ENCODE measurements around the gene INHA. TPM values are rescaled to one million over a fixed set of nuclear protein-coding genes. Genes with fewer than 3 reads are reported as not detected.

Gene INHA
- total RNA-seq, 4 donors from 2014 or later = 0.58 to 1.4 (median 0.84) TPM; not detected in 1

DNA sequence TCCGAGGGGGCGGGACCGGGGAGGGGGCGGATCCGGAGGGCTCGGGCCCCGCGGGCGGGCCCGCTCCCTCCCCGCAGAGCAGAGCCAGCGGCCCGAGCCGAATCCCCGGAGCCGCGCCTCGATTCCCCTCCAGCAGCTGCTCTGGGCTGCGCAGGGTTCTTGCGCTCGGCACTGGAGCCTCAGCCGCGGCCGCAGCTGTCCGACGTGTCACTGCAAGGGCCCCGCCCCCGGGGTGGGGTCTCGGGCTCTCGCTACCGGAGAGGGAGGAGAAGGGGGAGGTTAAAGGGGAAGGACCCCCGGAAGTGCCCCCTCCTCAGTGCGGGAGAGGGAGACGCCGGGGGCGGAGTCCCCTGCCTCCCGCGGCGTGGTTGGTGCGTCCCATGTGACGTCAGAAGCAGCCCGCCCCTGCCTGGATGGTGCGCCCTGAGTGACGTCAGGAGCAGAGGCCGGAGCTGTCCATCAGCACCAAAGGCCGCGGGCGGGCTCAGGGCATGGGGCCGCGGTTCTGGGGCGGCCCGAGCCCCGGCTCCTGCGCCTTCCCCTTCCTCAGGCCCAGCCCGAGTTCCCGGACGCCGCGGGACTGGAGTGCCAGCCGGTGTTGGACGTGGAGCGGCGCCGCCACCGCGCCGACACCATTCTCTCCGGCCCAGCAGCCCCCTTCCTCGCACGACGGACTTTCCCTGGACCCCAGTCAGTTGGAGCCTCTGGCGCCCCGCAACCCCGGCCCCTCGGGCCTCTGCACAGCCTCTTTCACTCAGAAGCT is 28.3 kb upstream of the INHA start, which contains the start of the genes CHPF and TMEM198:
TSS of gene CHPF (minus strand) at position 214 of the 763 bp plus-strand sequence. CDS start 271 bp downstream, outside the sequence.
TSS of gene TMEM198 (plus strand) at position 433 of the 763 bp plus-strand sequence. CDS start 700 bp downstream, outside the sequence.
- 1% methylated on average over 18 to 60 of the region's 75 CpGs for WGBS, 2 donors
- DNase-seq (ENCODE audit: low spot score in 2 of 2) = peak; percentile 98 to 100
- H3K4me3 ChIP-seq (ENCODE audit: low read depth, poor library complexity, severe bottlenecking) = peak within 1 kb of the TSS; percentile 41
- intact Hi-C loops (cut with DNase I; ENCODE audit: low total_unique reads) = loop anchor here (5.0 kb wide), 1 partner anchor 144 kb away; no protein-coding TSS in a partner anchor
- TF ChIP-seq, protein P1, sequence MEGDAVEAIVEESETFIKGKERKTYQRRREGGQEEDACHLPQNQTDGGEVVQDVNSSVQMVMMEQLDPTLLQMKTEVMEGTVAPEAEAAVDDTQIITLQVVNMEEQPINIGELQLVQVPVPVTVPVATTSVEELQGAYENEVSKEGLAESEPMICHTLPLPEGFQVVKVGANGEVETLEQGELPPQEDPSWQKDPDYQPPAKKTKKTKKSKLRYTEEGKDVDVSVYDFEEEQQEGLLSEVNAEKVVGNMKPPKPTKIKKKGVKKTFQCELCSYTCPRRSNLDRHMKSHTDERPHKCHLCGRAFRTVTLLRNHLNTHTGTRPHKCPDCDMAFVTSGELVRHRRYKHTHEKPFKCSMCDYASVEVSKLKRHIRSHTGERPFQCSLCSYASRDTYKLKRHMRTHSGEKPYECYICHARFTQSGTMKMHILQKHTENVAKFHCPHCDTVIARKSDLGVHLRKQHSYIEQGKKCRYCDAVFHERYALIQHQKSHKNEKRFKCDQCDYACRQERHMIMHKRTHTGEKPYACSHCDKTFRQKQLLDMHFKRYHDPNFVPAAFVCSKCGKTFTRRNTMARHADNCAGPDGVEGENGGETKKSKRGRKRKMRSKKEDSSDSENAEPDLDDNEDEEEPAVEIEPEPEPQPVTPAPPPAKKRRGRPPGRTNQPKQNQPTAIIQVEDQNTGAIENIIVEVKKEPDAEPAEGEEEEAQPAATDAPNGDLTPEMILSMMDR (IDR thresholded peaks at IDR 0.05) = no peak
- no peak for TF ChIP-seq POLR2A (IDR thresholded peaks at IDR 0.05)

DNA sequence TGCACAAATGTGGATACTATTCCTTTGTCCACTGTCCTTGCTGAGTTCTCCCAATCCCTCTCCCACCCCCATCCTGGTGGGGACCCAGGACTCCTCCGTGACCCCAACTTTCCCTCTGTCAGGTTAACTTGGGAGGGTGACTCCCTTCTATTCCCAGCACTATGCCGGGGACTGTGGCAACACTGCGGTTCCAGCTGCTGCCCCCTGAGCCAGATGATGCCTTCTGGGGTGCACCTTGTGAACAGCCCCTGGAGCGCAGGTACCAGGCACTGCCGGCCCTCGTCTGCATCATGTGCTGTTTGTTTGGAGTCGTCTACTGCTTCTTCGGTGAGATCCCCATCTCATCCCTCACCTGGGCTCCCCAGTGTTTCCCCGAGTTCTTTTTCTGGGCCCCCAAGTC is 27.5 kb upstream of the INHA start:
- no peak overlapping the region for H3K4me3 ChIP-seq (ENCODE audit: low read depth, poor library complexity, severe bottlenecking)
- WGBS, 2 donors = 44 to 52% methylated on average over 9 of the region's 9 CpGs
- no peak for TF ChIP-seq POLR2A (IDR thresholded peaks at IDR 0.05)
- TF ChIP-seq, protein P1 (IDR thresholded peaks at IDR 0.05) = no peak
- no peak for DNase-seq (ENCODE audit: low spot score in 2 of 2)
- intact Hi-C loops (cut with DNase I; ENCODE audit: low total_unique reads) = loop anchor here (5.0 kb wide), 1 partner anchor 143 kb away; no protein-coding TSS in a partner anchor

DNA sequence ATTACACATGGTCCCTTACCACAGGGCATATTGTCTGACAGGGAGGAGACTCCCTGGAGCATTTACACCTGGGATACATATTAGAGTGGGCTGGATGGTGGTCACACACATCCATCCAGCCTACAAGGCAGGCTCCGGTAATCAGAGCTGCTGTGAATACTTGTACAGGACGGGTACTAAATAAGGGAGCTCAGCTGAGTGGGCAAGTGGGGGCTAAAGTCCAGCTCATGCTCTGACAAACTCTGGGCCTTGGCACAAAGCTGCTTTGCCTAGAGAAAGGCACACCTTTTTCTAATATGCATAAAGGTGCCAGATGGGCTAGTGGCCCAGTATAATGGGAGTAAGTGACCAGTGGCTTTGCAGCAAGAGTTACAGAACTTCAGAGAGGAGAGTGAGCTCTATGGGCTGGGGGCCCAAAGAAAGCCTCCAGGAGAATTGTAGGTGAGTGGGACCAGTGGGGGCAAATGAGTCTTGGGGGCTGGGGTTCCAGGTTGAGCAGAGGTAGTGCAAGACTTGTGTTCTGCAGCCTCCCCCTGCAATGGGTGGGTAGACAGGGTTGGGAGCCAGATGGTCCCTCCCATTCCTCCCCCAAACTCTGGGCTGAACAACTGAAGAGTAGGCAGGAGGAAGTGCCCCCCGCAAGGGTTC is 26.7 kb upstream of the INHA start:
- intact Hi-C loops (cut with DNase I; ENCODE audit: low total_unique reads) = no loop called here
- H3K4me3 ChIP-seq (ENCODE audit: low read depth, poor library complexity, severe bottlenecking) = no peak overlapping the region
- no peak for TF ChIP-seq POLR2A (IDR thresholded peaks at IDR 0.05)
- TF ChIP-seq, protein P1 (IDR thresholded peaks at IDR 0.05) = no peak
- no peak for DNase-seq (ENCODE audit: low spot score in 2 of 2)
- 77 to 80% methylated on average over 3 of the region's 3 CpGs for WGBS, 2 donors

DNA sequence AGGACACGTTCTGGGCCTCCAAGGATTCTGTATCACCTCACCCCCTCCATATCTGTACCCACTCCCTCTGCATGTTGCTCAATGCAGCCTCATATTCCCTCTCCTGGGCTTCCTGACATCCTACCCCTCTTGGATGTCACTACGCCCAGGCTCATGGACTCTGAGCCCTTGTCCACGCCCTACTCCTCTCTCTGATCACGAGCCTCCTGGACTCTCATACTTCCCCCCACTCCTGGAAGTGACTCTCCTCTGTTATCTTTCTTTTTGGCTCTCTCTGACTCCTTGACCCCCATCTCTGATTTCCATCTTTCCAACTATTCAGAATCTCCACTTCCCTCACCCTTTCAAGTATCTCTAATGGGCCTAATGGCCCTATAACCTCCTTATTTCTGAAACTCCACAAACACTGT is 26.2 kb upstream of the INHA start:
- intact Hi-C loops (cut with DNase I; ENCODE audit: low total_unique reads) = no loop called here

DNA sequence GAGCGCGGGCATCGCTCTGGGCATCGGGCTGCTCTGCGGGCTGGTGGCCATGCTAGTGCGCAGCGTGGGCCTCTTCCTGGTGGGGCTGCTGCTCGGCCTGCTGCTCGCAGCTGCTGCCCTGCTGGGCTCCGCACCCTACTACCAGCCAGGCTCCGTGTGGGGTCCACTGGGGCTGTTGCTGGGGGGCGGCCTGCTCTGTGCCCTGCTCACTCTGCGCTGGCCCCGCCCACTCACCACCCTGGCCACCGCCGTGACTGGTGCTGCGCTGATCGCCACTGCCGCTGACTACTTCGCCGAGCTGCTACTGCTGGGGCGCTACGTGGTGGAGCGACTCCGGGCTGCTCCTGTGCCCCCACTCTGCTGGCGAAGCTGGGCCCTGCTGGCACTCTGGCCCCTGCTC is 24.5 kb upstream of the INHA start:
- H3K4me3 ChIP-seq (ENCODE audit: low read depth, poor library complexity, severe bottlenecking) = no peak overlapping the region
- no peak for TF ChIP-seq POLR2A (IDR thresholded peaks at IDR 0.05)
- TF ChIP-seq, protein P1 (IDR thresholded peaks at IDR 0.05) = no peak
- intact Hi-C loops (cut with DNase I; ENCODE audit: low total_unique reads) = no loop called here
- WGBS, 2 donors = 94 to 96% methylated on average over 17 to 26 of the region's 26 CpGs
- DNase-seq (ENCODE audit: low spot score in 2 of 2) = no peak

More for the DNA sequence above, 26.2 kb upstream of the INHA start:
- TF ChIP-seq, protein P1 (IDR thresholded peaks at IDR 0.05) = no peak
- no peak for TF ChIP-seq POLR2A (IDR thresholded peaks at IDR 0.05)
- no peak overlapping the region for H3K4me3 ChIP-seq (ENCODE audit: low read depth, poor library complexity, severe bottlenecking)
- no peak for DNase-seq (ENCODE audit: low spot score in 2 of 2)
- WGBS, 2 donors = 68 to 74% methylated on average over 4 of the region's 4 CpGs

Measured in lower leg skin (tissue), 4 donors.